Measurements from ENCODE around the gene SLC5A6. TPM values are rescaled to one million over a fixed set of nuclear protein-coding genes. Genes with fewer than 3 reads are reported as not detected.

The SLC5A6 gene
- total and polyA plus RNA-seq, 2 of the 4 experiments (the other 2 are of a cell fraction), result 28.8 to 34.2 TPM

DNA sequence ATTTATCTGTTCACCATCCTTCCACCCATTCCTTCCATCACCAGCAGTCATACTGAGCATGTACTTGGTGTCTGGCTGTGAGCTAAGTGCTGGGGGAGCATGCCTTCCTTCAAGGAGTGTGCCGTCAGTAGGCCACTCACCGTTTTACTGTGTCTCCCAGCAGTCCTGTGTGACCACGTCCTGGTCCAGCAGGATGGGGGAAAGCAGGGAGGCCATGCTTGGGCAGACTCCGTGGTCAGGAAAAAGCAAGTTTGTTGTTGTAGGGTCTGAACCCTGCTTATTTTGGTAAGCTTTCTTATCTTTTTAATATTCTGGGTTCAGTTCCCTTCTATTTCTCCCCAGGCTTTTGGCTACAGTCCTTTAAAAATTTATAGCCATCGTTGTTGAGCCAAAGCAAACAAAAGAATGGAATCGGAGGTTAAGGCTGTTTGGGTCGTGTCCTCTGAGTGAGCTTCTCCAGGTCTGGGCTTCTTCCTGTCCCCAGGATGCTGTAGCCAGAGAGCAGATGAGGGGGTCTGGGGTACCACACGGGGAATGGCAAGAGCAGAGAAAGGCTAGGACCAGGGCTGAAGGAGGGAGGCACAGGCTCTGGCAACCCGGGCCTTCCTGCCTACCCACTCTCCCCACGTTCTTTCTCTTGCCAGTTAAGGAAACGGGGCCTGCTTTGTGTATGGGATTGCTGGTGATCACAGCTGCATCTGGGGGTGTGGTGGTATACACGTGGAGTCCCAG, 37.3 kb upstream of the SLC5A6 start:
- Histone ChIP-seq H4K20me1 (ENCODE audit: insufficient read depth, low read length) (no peaks in the 10 kb centered on the region), H4K5ac (ENCODE audit: low read depth, low read length) (no peak overlapping the region), H3K36me3 (ENCODE audit: control insufficient read depth, insufficient read depth, low read length) (peaks cover 3% of the 10 kb centered on the region; the same call in 1 of the 2 replicates), H3K9me1 (ENCODE audit: insufficient read depth, low read length) (0 out of 2 replicates have a peak, but pooled peaks cover 2% of the 10 kb centered on the region), H3K9ac (ENCODE audit: low read depth, low read length) (no peak overlapping the region), H3K79me1 (ENCODE audit: low read depth in 1 of 2, low read length in 2 of 2) (no peaks in the 10 kb centered on the region), H2BK15ac (ENCODE audit: low read depth, low read length) (no peak overlapping the region), H3K27me3 (ENCODE audit: control insufficient read depth, insufficient read depth, low read length) (peaks cover 11% of the 10 kb centered on the region), H2BK20ac (ENCODE audit: low read depth, low read length) (no peak overlapping the region), H3K4ac (ENCODE audit: low read depth, low read length) (no peak overlapping the region), H3K23ac (ENCODE audit: low read depth, low read length) (no peak overlapping the region), H3K56ac (ENCODE audit: extremely low read depth, insufficient read depth, low read length) (no peak overlapping the region), H3K9me3 (ENCODE audit: control insufficient read depth, insufficient read depth, low read length) (no peaks in the 10 kb centered on the region), H3K4me3 (ENCODE audit: insufficient read depth, low read depth, low read length) (no peak overlapping the region), H3K27ac (ENCODE audit: insufficient read depth, low read length) (no peak overlapping the region), H3K4me2 (ENCODE audit: low read depth, low read length) (no peak overlapping the region), H4K91ac (ENCODE audit: insufficient read depth, low read depth, low read length) (no peak overlapping the region), H2AK9ac (replicated peaks; ENCODE audit: low read depth, low read length, poor library complexity) (no peak overlapping the region), H3K4me1 (ENCODE audit: control insufficient read depth, insufficient read depth, low read length) (no peaks in the 10 kb centered on the region), H2AFZ (replicated peaks; ENCODE audit: low read length, poor library complexity) (peak overlapping the region; percentile 18), H2AK5ac (ENCODE audit: low read depth, low read length) (no peak overlapping the region), H3K14ac (replicated peaks; ENCODE audit: low read depth, low read length) (no peak overlapping the region), H4K8ac (ENCODE audit: low read depth in 2 of 2, low read length in 2 of 2) (no peak overlapping the region), H3K18ac (ENCODE audit: low read depth, low read length) (no peak overlapping the region), H2BK120ac (ENCODE audit: low read depth, low read length) (no peak overlapping the region), H2BK5ac (ENCODE audit: low read depth, low read length, poor library complexity, severe bottlenecking) (no peak overlapping the region)
- dilution Hi-C loops (cut with HindIII; ENCODE audit: low sequenced_read_pairs, unreplicated experiment) (no loop called here), in situ Hi-C loops (cut with MboI; ENCODE audit: low sequenced_read_pairs) (no loop called here), intact Hi-C loops (cut with micrococcal nuclease) (no loop called here)
- TF ChIP-seq FOS (IDR thresholded peaks at IDR 0.05; ENCODE audit: low read depth, low read length) (no peak), CHD1 (IDR thresholded peaks at IDR 0.05; ENCODE audit: low read depth, low read length) (no peak), SMC3 (IDR thresholded peaks at IDR 0.05; ENCODE audit: low read depth, low read length) (no peak), MAZ (IDR thresholded peaks at IDR 0.05; ENCODE audit: borderline replicate concordance, low read depth, low read length) (no peak), NFE2L2 (IDR thresholded peaks at IDR 0.05; ENCODE audit: low read depth, low read length) (no peak), RAD21 (IDR thresholded peaks at IDR 0.05; ENCODE audit: low read length) (no peak), MXI1 (IDR thresholded peaks at IDR 0.05; ENCODE audit: borderline replicate concordance, low read depth, low read length) (no peak)
- TF ChIP-seq, protein P1, sequence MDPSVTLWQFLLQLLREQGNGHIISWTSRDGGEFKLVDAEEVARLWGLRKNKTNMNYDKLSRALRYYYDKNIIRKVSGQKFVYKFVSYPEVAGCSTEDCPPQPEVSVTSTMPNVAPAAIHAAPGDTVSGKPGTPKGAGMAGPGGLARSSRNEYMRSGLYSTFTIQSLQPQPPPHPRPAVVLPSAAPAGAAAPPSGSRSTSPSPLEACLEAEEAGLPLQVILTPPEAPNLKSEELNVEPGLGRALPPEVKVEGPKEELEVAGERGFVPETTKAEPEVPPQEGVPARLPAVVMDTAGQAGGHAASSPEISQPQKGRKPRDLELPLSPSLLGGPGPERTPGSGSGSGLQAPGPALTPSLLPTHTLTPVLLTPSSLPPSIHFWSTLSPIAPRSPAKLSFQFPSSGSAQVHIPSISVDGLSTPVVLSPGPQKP (IDR thresholded peaks at IDR 0.05; ENCODE audit: borderline replicate concordance, low read depth, low read length), result no peak
- TF ChIP-seq, protein P2, sequence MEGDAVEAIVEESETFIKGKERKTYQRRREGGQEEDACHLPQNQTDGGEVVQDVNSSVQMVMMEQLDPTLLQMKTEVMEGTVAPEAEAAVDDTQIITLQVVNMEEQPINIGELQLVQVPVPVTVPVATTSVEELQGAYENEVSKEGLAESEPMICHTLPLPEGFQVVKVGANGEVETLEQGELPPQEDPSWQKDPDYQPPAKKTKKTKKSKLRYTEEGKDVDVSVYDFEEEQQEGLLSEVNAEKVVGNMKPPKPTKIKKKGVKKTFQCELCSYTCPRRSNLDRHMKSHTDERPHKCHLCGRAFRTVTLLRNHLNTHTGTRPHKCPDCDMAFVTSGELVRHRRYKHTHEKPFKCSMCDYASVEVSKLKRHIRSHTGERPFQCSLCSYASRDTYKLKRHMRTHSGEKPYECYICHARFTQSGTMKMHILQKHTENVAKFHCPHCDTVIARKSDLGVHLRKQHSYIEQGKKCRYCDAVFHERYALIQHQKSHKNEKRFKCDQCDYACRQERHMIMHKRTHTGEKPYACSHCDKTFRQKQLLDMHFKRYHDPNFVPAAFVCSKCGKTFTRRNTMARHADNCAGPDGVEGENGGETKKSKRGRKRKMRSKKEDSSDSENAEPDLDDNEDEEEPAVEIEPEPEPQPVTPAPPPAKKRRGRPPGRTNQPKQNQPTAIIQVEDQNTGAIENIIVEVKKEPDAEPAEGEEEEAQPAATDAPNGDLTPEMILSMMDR (conservative IDR thresholded peaks at IDR 0.05; ENCODE audit: low read depth, low read length), result no peak
- TF ChIP-seq, protein P3, sequence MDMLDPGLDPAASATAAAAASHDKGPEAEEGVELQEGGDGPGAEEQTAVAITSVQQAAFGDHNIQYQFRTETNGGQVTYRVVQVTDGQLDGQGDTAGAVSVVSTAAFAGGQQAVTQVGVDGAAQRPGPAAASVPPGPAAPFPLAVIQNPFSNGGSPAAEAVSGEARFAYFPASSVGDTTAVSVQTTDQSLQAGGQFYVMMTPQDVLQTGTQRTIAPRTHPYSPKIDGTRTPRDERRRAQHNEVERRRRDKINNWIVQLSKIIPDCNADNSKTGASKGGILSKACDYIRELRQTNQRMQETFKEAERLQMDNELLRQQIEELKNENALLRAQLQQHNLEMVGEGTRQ (IDR thresholded peaks at IDR 0.05; ENCODE audit: low read depth, low read length), result no peak
- ATAC-seq (ENCODE audit: low read depth) (no peak), DNase-seq (no peak)
- ChIA-PET CTCF (interaction anchor here (0.6 to 1.7 kb wide), 2 partner anchors 31 to 75 kb away, joined by 3 to 5 read pairs; no protein-coding TSS in a partner anchor), POLR2A (ENCODE audit: unreplicated experiment) (no interaction called here)
- no TSS peak for BruUV-seq (replicated peaks)
- 56% methylated on average over 3 of the region's 12 CpGs; no CpG with 5 or more reads in 1 of the 2 experiments for WGBS, 2 experiments (ENCODE audit: extremely low coverage in 2 of 2, insufficient read length in 1 of 2)

Data from IMR-90 (cell line).